GM19397 (cell line): ENCODE data around the gene SRRM1.
"Not testable (repeated sequence)": the region's sequence is repeated elsewhere in the genome, so short reads cannot be mapped to it uniquely, and the experiment has no call there.

Experiments used
- ATAC-seq: cut with Tn5 transposase; IDR thresholded peaks from one replicate; pipeline ENCODE4 v1.9.1; 2021; ENCODE audit warnings: mild to moderate bottlenecking, moderate library complexity; ENCODE audit not compliant: unreplicated experiment

The SRRM1 gene

GRCh38 chr1:24714859-24715520 is 71.9 kb downstream of the SRRM1 start:
- no peak for ATAC-seq

GRCh38 chr1:24715658-24716057 is 72.6 kb downstream of the SRRM1 start:
- no peak for ATAC-seq

- no peak for ATAC-seq
These were observed 75.0 kb downstream of the SRRM1 start for GRCh38 chr1:24717887-24718650.

GRCh38 chr1:24720152-24720551 is 77.0 kb downstream of the SRRM1 start:
- ATAC-seq, result no peak

- ATAC-seq, result no peak
These were observed 78.4 kb downstream of the SRRM1 start for GRCh38 chr1:24721533-24721932.

GRCh38 chr1:24722073-24723035 is 79.3 kb downstream of the SRRM1 start:
- ATAC-seq, result not testable (repeated sequence)
